Measurements from ENCODE around the gene FBLN1. TPM values are rescaled to one million over a fixed set of nuclear protein-coding genes. Genes with fewer than 3 reads are reported as not detected.
"Not testable (repeated sequence)": the region's sequence is repeated elsewhere in the genome, so short reads cannot be mapped to it uniquely, and the experiment has no call there.

The FBLN1 gene
- polyA plus RNA-seq, 3 donors, result 0.03 to 0.17 TPM; not detected in 1

DNA sequence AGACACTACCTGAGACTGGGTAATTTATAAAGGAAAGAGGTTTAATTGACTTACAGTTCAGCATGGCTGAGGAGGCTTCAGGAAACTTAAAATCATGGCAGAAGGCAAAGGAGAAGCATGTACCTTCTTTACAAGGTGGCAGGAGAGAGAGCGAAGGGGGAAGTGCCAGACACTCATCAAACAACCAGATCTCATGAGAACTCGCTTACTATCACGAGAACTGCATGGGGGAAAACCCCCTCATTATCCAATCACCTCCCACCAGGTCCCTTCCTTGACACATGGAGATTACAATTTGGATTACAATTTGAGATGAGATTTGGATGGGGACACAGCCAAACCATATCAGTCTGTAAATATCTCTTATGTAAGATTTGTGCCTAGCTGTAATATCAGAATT lies 118.0 kb downstream of the FBLN1 start:
- Histone ChIP-seq H3K9me3 (replicated peaks in 1 of 2; ENCODE audit: control insufficient read depth in 1 of 2, insufficient read depth in 1 of 2, low read length in 2 of 2) (peaks cover 0 to 2% of the 10 kb centered on the region in 2 donors), H3K4me2 (replicated peaks; ENCODE audit: extremely low read depth, low read length, poor library complexity, severe bottlenecking) (no peak overlapping the region), H3K27me3 (ENCODE audit: control insufficient read depth in 2 of 2, insufficient read depth in 2 of 2, low read length in 2 of 2) (no peaks in the 10 kb centered on the region), H3K9ac (ENCODE audit: insufficient read depth, low read length, poor library complexity, severe bottlenecking) (no peak overlapping the region), H3K4me1 (ENCODE audit: control insufficient read depth in 1 of 2, insufficient read depth in 2 of 2, low read length in 2 of 2) (peaks cover 12 to 21% of the 10 kb centered on the region in 2 donors), H3K27ac (ENCODE audit: low read depth in 1 of 2, low read length in 2 of 2) (no peak overlapping the region), H3K4me3 (replicated peaks in 1 of 3; ENCODE audit: low read depth in 2 of 3, low read length in 3 of 3) (no peak overlapping the region), H2AFZ (ENCODE audit: insufficient read depth, low read depth, low read length, poor library complexity, severe bottlenecking) (no peak overlapping the region), H3K79me2 (ENCODE audit: insufficient read depth, low read length) (no peaks in the 10 kb centered on the region), H3K36me3 (replicated peaks in 1 of 2; ENCODE audit: control insufficient read depth in 1 of 2, insufficient read depth in 2 of 2, low read length in 2 of 2) (no peaks in the 10 kb centered on the region), H4K20me1 (ENCODE audit: insufficient read depth, low read length) (no peaks in the 10 kb centered on the region)
- Mint-ChIP-seq H3K9me3 (peaks cover 0 to 10% (median 6%) of the 10 kb centered on the region in 7 donors), H3K27me3 (ENCODE audit: low read depth in 3 of 3) (peaks cover under 1 to 11% (median 6%) of the 10 kb centered on the region in 3 donors), H3K4me1 (peaks cover 29% of the 10 kb centered on the region), H3K36me3 (no peaks in the 10 kb centered on the region), H3K4me3 (no peak overlapping the region), H3K27ac (peak overlapping the region in 1 of 7 donors; percentile 72)
- 80% methylated on average over 1 of the region's 3 CpGs for WGBS (ENCODE audit: insufficient coverage)
- DNase-seq, result no peak
- TF ChIP-seq, protein P1, sequence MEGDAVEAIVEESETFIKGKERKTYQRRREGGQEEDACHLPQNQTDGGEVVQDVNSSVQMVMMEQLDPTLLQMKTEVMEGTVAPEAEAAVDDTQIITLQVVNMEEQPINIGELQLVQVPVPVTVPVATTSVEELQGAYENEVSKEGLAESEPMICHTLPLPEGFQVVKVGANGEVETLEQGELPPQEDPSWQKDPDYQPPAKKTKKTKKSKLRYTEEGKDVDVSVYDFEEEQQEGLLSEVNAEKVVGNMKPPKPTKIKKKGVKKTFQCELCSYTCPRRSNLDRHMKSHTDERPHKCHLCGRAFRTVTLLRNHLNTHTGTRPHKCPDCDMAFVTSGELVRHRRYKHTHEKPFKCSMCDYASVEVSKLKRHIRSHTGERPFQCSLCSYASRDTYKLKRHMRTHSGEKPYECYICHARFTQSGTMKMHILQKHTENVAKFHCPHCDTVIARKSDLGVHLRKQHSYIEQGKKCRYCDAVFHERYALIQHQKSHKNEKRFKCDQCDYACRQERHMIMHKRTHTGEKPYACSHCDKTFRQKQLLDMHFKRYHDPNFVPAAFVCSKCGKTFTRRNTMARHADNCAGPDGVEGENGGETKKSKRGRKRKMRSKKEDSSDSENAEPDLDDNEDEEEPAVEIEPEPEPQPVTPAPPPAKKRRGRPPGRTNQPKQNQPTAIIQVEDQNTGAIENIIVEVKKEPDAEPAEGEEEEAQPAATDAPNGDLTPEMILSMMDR (IDR thresholded peaks at IDR 0.05), result no peak
- intact Hi-C loops (cut with micrococcal nuclease), result no loop called here

DNA sequence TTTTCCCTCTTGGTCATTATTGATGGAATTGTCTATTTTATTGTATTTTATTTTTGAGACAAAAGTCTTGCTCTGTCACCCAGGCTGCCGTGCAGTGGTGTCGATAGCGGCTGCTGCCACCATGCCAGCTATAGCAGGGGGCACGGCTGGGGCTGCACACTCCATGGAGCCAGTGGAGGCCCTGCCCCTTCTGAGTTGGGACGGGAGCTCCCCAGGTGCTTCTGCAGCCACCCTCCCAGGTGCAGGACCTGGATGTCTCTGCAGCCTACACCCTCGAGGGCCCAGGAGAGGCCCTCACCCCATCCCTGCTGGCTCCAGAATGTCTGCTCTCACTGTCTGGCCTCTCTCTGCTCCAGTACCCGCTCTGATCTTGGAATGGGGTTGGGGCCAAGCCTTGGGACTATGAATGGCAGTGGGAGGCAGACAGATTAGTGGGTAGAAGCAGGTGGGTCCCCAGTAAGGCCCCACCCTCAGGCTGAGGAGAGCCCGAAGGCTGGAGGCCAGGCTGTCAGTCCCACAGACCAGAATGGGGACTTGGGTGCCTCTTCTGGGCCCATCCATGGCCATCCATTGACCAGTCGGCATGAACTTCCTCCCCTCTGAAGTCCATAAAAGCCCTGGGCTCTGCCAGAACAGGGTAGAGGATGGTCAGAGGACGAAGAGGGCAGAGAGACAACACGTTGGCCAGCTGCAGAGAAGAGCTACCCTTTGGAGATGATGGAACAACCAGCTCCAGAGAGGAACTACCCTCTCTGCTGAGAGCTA lies 119.3 kb downstream of the FBLN1 start:
- Mint-ChIP-seq H3K9me3 (peaks cover 0 to 8% (median 6%) of the 10 kb centered on the region in 7 donors), H3K27me3 (ENCODE audit: low read depth in 3 of 3) (peaks cover 2 to 11% (median 9%) of the 10 kb centered on the region in 3 donors), H3K36me3 (no peaks in the 10 kb centered on the region), H3K4me1 (peaks cover 29% of the 10 kb centered on the region), H3K27ac (no peak overlapping the region), H3K4me3 (no peak overlapping the region)
- Histone ChIP-seq H2AFZ (ENCODE audit: insufficient read depth, low read depth, low read length, poor library complexity, severe bottlenecking) (no peak overlapping the region), H3K79me2 (ENCODE audit: insufficient read depth, low read length) (no peaks in the 10 kb centered on the region), H3K27ac (ENCODE audit: low read depth in 1 of 2, low read length in 2 of 2) (no peak overlapping the region), H3K9me3 (replicated peaks in 1 of 2; ENCODE audit: control insufficient read depth in 1 of 2, insufficient read depth in 1 of 2, low read length in 2 of 2) (peaks cover 0 to 2% of the 10 kb centered on the region in 2 donors), H4K20me1 (ENCODE audit: insufficient read depth, low read length) (no peaks in the 10 kb centered on the region), H3K4me1 (ENCODE audit: control insufficient read depth in 1 of 2, insufficient read depth in 2 of 2, low read length in 2 of 2) (peaks cover 12 to 21% of the 10 kb centered on the region in 2 donors), H3K36me3 (replicated peaks in 1 of 2; ENCODE audit: control insufficient read depth in 1 of 2, insufficient read depth in 2 of 2, low read length in 2 of 2) (no peaks in the 10 kb centered on the region), H3K4me3 (replicated peaks in 1 of 3; ENCODE audit: low read depth in 2 of 3, low read length in 3 of 3) (no peak overlapping the region), H3K27me3 (ENCODE audit: control insufficient read depth in 2 of 2, insufficient read depth in 2 of 2, low read length in 2 of 2) (no peaks in the 10 kb centered on the region), H3K9ac (ENCODE audit: insufficient read depth, low read length, poor library complexity, severe bottlenecking) (no peak overlapping the region), H3K4me2 (replicated peaks; ENCODE audit: extremely low read depth, low read length, poor library complexity, severe bottlenecking) (no peak overlapping the region)
- DNase-seq, result no peak
- TF ChIP-seq, protein P1 (IDR thresholded peaks at IDR 0.05), result no peak
- intact Hi-C loops (cut with micrococcal nuclease), result no loop called here
- WGBS (ENCODE audit: insufficient coverage), result 98% methylated on average over 8 of the region's 11 CpGs

DNA sequence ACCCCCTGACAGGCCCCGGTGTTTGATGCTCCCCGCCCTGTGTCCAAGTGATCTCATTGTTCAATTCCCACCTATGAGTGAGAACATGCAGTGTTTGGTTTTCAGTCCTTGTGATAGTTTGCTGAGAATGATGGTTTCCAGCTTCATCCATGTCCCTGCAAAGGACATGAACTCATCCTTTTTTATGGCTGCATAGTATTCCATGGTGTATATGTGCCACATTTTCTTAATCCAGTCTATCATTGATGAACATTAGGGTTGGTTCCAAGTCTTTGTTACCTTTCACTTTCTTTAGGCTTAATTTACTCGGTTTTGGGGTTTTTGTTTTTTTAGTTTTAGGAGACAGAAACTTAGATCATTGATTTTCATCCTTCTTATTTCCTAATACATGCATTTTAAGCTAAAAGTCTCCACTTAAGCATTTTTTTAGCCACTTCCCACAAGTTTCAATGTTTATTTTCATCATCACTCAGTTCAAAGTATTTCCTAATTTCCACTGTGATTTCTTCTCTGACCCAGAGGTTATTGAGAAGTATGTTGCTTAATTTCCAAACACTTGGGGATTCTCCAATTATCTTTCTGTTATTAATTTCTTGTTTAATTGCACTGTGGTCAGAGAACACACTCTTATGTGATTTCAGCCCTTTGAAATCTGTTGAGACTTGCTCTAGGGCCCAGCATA lies 120.9 kb downstream of the FBLN1 start:
- H3K27ac ChIP-seq (ENCODE audit: low read depth in 1 of 2, low read length in 2 of 2), result peak overlapping the region in 1 of 2 donors; percentile 58
- WGBS (ENCODE audit: insufficient coverage), result no CpG with 5 or more reads among the region's 3 CpGs
- H3K4me1 ChIP-seq (ENCODE audit: control insufficient read depth in 1 of 2, insufficient read depth in 2 of 2, low read length in 2 of 2), result peaks cover 12 to 19% of the 10 kb centered on the region in 2 donors

More for the DNA sequence above, 120.9 kb downstream of the FBLN1 start:
- Mint-ChIP-seq H3K4me1 (peaks cover 26% of the 10 kb centered on the region), H3K27me3 (ENCODE audit: low read depth in 3 of 3) (peaks cover 2 to 13% (median 7%) of the 10 kb centered on the region in 3 donors), H3K27ac (peak overlapping the region in 5 of 7 donors; percentile 1 to 80 (median 68)), H3K4me3 (peak overlapping the region in 1 of 2 donors; percentile 16)
- H3K9me3 Mint-ChIP-seq; H2AFZ ChIP-seq (ENCODE audit: insufficient read depth, low read depth, low read length, poor library complexity, severe bottlenecking); intact Hi-C loops (cut with micrococcal nuclease); H3K4me3 ChIP-seq (replicated peaks in 1 of 3; ENCODE audit: low read depth in 2 of 3, low read length in 3 of 3); H3K36me3 Mint-ChIP-seq; H3K36me3 ChIP-seq (replicated peaks in 1 of 2; ENCODE audit: control insufficient read depth in 1 of 2, insufficient read depth in 2 of 2, low read length in 2 of 2); H3K27me3 ChIP-seq (ENCODE audit: control insufficient read depth in 2 of 2, insufficient read depth in 2 of 2, low read length in 2 of 2); H3K79me2 ChIP-seq (ENCODE audit: insufficient read depth, low read length); H3K9ac ChIP-seq (ENCODE audit: insufficient read depth, low read length, poor library complexity, severe bottlenecking); H4K20me1 ChIP-seq (ENCODE audit: insufficient read depth, low read length); H3K9me3 ChIP-seq (replicated peaks in 1 of 2; ENCODE audit: control insufficient read depth in 1 of 2, insufficient read depth in 1 of 2, low read length in 2 of 2): not testable (repeated sequence)
- H3K4me2 ChIP-seq (replicated peaks; ENCODE audit: extremely low read depth, low read length, poor library complexity, severe bottlenecking), result peak overlapping the region; percentile 9
- DNase-seq, result peak in 1 of 3 donors; percentile 28

Data from CD14-positive monocyte (primary cell).